GM12878 (cell line): ENCODE measurements around the gene TGM2. TPM values are rescaled to one million over a fixed set of nuclear protein-coding genes. Genes with fewer than 3 reads are reported as not detected.

ENCODE experiments used
- ATAC-seq: fragments of 200-7000 bp; cut with Tn5 transposase; 3 replicates; pipeline ENCODE4 v1.9.1; 2020; ENCODE audit warnings: mild to moderate bottlenecking, moderate library complexity
- BruUV-seq: library from RNA; stranded (reverse); fragments of 400-500 nt; replicated peaks from 2 replicates; lab custom pipeline; 2021; lab: Mats Ljungman, UMichigan
- CTCF ChIA-PET: fragments of 300-600 bp; sonication (Branson Sonifier 250); formaldehyde crosslinking; extraction: SDS; loops from one replicate; lab custom pipeline; 2021; ENCODE audit warnings: inconsistent platforms; lab: Yijun Ruan, JAX
- POLR2A ChIA-PET: fragments of 350-600 bp; formaldehyde crosslinking; extraction: SDS; loops from one replicate; lab custom pipeline; 2021; ENCODE audit warnings: inconsistent platforms; lab: Charles Lee
- RAD21 ChIA-PET: fragments of 300-600 bp; sonication (Branson Sonifier 250); formaldehyde crosslinking; loops from one replicate; lab custom pipeline; 2023; ENCODE audit warnings: antibody characterized with exemption; ENCODE audit not compliant: unreplicated experiment; lab: Charles Lee
- SMC1A ChIA-PET: fragments of 300-600 bp; sonication (Branson Sonifier 250); formaldehyde crosslinking; loops from one replicate; lab custom pipeline; 2023; ENCODE audit not compliant: unreplicated experiment, uncharacterized antibody; lab: Charles Lee
- DNase-seq: peaks from one replicate; pipeline ENCODE4 v3.0.0-alpha.2; 2011; ENCODE audit warnings: low read depth, low spot score
- FAIRE-seq: peaks from 3 replicates; lab custom pipeline; 2011; peaks lifted over from hg19 to GRCh38; lab: Jason Lieb, UNC
- H2AFZ ChIP-seq: 2 replicates; pipeline ENCODE4 v1.6.0; 2011; ENCODE audit warnings: low read depth, low read length, control low read depth; ENCODE audit not compliant: control insufficient read depth
- H3K27ac ChIP-seq: 2 replicates; pipeline ENCODE4 v1.5.1; 2011; ENCODE audit warnings: control low read depth; ENCODE audit not compliant: control insufficient read depth, insufficient read depth
- H3K27me3 ChIP-seq, 2 experiments: replicated peaks in 1 of 2; 2 replicates each; pipeline versions ENCODE4 v1.6.0 to v1.6.1; 2011; ENCODE audit warnings: low read length in 1 of 2; ENCODE audit not compliant: control insufficient read depth in 2 of 2, insufficient read depth in 2 of 2
- H3K36me3 ChIP-seq, 2 experiments: 2 replicates each; pipeline ENCODE4 v1.5.1; 2011; ENCODE audit warnings: low read length in 1 of 2; ENCODE audit not compliant: control insufficient read depth in 2 of 2, insufficient read depth in 2 of 2
- H3K4me1 ChIP-seq: 2 replicates; pipeline ENCODE4 v1.6.1; 2011; ENCODE audit warnings: mild to moderate bottlenecking, low read length, moderate library complexity, mixed read lengths; ENCODE audit not compliant: control insufficient read depth, insufficient read depth
- H3K4me2 ChIP-seq: 2 replicates; pipeline ENCODE4 v1.6.0; 2011; ENCODE audit warnings: control low read depth; ENCODE audit not compliant: control insufficient read depth, insufficient read depth
- H3K4me3 ChIP-seq: fragments of 200-600 bp; sonication (generic); 2 replicates; pipeline ENCODE4 v1.5.1; 2016
- H3K79me2 ChIP-seq: 2 replicates; pipeline ENCODE4 v1.6.0; 2011; ENCODE audit warnings: low read length; ENCODE audit not compliant: control insufficient read depth, insufficient read depth
- H3K9ac ChIP-seq: 2 replicates; pipeline ENCODE4 v1.8.0; 2011; ENCODE audit warnings: low read length, control low read depth, mixed read lengths; ENCODE audit not compliant: control insufficient read depth, insufficient read depth
- H3K9me3 ChIP-seq: replicated peaks from 3 replicates; pipeline ENCODE4 v1.5.1; 2011; ENCODE audit warnings: mild to moderate bottlenecking, low read length; ENCODE audit not compliant: control insufficient read depth, insufficient read depth
- H4K20me1 ChIP-seq: 2 replicates; pipeline ENCODE4 v1.6.0; 2011; ENCODE audit not compliant: control insufficient read depth, insufficient read depth
- ATF7 ChIP-seq: fragments of 450-650 bp; IDR thresholded peaks from 2 replicates; pipeline ENCODE4 v1.6.1; 2016; ENCODE audit warnings: low read depth, mild to moderate bottlenecking
- CEBPB ChIP-seq, 2 experiments: fragments of 150-350 bp in 1 of 2; IDR thresholded peaks; 2 replicates each; pipeline ENCODE4 v1.6.1; 2012 to 2014; ENCODE audit warnings: low read depth in 2 of 2, low read length in 2 of 2, borderline replicate concordance in 1 of 2, inconsistent platforms in 1 of 2
- CREM ChIP-seq: IDR thresholded peaks from 2 replicates; pipeline ENCODE4 v1.6.1; 2014; ENCODE audit warnings: antibody characterized with exemption, low read depth
- DPF2 ChIP-seq: fragments of 450-650 bp; IDR thresholded peaks from 2 replicates; pipeline ENCODE4 v1.6.1; 2017; ENCODE audit warnings: mild to moderate bottlenecking
- NR2C1 ChIP-seq: fragments of 450-650 bp; IDR thresholded peaks from 2 replicates; pipeline ENCODE4 v1.6.1; 2017; ENCODE audit warnings: antibody characterized with exemption, mild to moderate bottlenecking, moderate library complexity
- NR2F1 ChIP-seq: fragments of 450-650 bp; conservative IDR thresholded peaks from 2 replicates; pipeline ENCODE4 v1.6.1; 2017; ENCODE audit warnings: mild to moderate bottlenecking
- RAD21 ChIP-seq: IDR thresholded peaks from 2 replicates; pipeline ENCODE4 v1.6.1; 2011; ENCODE audit warnings: mild to moderate bottlenecking, low read depth, low read length, moderate library complexity; ENCODE audit not compliant: insufficient read depth
- RAD51 ChIP-seq: fragments of 450-650 bp; IDR thresholded peaks from 2 replicates; pipeline ENCODE4 v1.6.1; 2016; ENCODE audit warnings: moderate library complexity, mild to moderate bottlenecking, inconsistent platforms
- RELB ChIP-seq: fragments of 450-650 bp; IDR thresholded peaks from 2 replicates; pipeline ENCODE4 v1.6.1; 2017; ENCODE audit warnings: low read depth, mild to moderate bottlenecking, moderate library complexity
- RFX5 ChIP-seq: IDR thresholded peaks from 2 replicates; pipeline ENCODE4 v1.6.1; 2011; ENCODE audit warnings: low read depth, low read length, improper control_type of control experiment
- TCF7 ChIP-seq: IDR thresholded peaks from 2 replicates; pipeline ENCODE4 v1.6.1; 2014; ENCODE audit warnings: antibody characterized with exemption, borderline replicate concordance
- USF2 ChIP-seq: IDR thresholded peaks from 2 replicates; pipeline ENCODE4 v1.6.1; 2011; ENCODE audit warnings: low read depth, low read length, improper control_type of control experiment, borderline replicate concordance
- YY1 ChIP-seq: IDR thresholded peaks from 2 replicates; pipeline ENCODE4 v1.6.1; 2011; ENCODE audit warnings: low read depth, mild to moderate bottlenecking, low read length
- ZNF622 ChIP-seq: fragments of 450-650 bp; IDR thresholded peaks from 2 replicates; pipeline ENCODE4 v1.6.1; 2017; ENCODE audit warnings: mild to moderate bottlenecking, inconsistent platforms
- WGBS: methylation state at CpG from one replicate; pipeline ENCODE4 v1.1.6; 2016; ENCODE audit warnings: low lambda C conversion rate; ENCODE audit not compliant: insufficient replicate concordance, insufficient coverage; ENCODE audit errors: missing lambda C conversion rate; 5-methylcytosine and 5-hydroxymethylcytosine counted together
- in situ Hi-C: fragments of 300-500 bp; cut with MboI; formaldehyde crosslinking; loops from 9 replicates; pipeline ENCODE4 v1.14.3; 2018; ENCODE audit warnings: mixed read lengths
- intact Hi-C: fragments of 100-400 bp; cut with micrococcal nuclease; formaldehyde crosslinking; loops from one replicate; pipeline ENCODE4 v1.14.2; 2022; ENCODE audit not compliant: unreplicated experiment
- polyA plus RNA-seq, 11 experiments: library from polyadenylated mRNA; depleted of rRNA in 4 of 11; unstranded in 6 of 11; stranded (reverse) in 5 of 11; fragments of >200 nt; fragmentation: Nextera tagmentation in 4 of 11; fragmentation: Illumina TruSeq in 1 of 11; extraction: Ambion mirVana in 4 of 11; extraction: Trizol in 1 of 11; gene quantifications; 1 replicate in 1 of 11; 2 replicates in 10 of 11; pipeline versions ENCODE4 v1.2.1 to v1.2.3, GENCODE V29; 2011 to 2016; ENCODE audit warnings: inconsistent platforms in 2 of 11, missing spikeins in 2 of 11, low read depth in 1 of 11
- total RNA-seq, 4 experiments: library from RNA; depleted of rRNA in 3 of 4; stranded (reverse); fragments of >200 nt in 3 of 4; fragmentation: Illumina TruSeq in 1 of 4; extraction: Trizol in 1 of 4; gene quantifications; 2 replicates each; pipeline versions ENCODE4 v1.2.1 to v1.2.3, GENCODE V29; 2013 to 2021

Gene TGM2
- total and polyA plus RNA-seq, 10 of the 15 experiments (the other 5 are each of a cell fraction or from before 2014, with no cell fraction given) = 0.11 to 1.9 (median 0.51) TPM

DNA sequence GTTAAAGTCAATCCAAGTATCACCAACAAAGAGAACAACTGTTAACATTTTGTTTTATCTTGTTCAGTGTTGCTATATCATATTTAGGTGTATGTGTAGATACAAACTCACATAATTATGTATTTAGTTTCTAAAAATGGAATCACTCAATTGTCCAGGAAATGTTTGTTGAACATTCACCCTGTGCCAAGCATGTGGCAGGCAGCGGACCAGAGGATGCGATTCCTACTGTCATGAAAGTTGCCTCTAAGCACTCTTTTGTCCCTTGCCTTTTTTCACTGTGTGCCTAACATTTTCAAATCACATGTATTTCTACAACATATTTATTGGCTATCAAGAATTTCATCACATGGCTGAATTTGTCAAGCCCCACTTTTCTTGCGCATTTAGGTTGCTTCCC, 16.9 kb upstream of the TGM2 start:
- 100% methylated on average over 3 of the region's 3 CpGs for WGBS
- Histone ChIP-seq H3K27me3 (no peaks in the 10 kb centered on the region; a peak in 1 of 4 replicates), H3K9me3 (no peaks in the 10 kb centered on the region), H3K79me2 (no peaks in the 10 kb centered on the region), H4K20me1 (no peaks in the 10 kb centered on the region), H3K4me3 (no peak overlapping the region), H2AFZ (no peak overlapping the region), H3K9ac (no peak overlapping the region), H3K27ac (no peak overlapping the region), H3K4me2 (no peak overlapping the region)
- FAIRE-seq (no peak), ATAC-seq (no peak)
- RAD21 ChIA-PET = interaction anchor here (0.8 kb wide), 1 partner anchor 19 kb away, joined by 3 read pairs; no protein-coding TSS in a partner anchor
- CTCF ChIA-PET = interaction anchor here (1.0 to 1.9 kb wide), 4 partner anchors 15 to 124 kb away, joined by 3 to 12 read pairs (median 4); no protein-coding TSS in a partner anchor
- BruUV-seq = no TSS peak
- SMC1A ChIA-PET = interaction anchor here (1.0 to 1.6 kb wide), 2 partner anchors 120 to 123 kb away, joined by 3 to 6 read pairs; no protein-coding TSS in a partner anchor
- POLR2A ChIA-PET = no interaction called here
- TF ChIP-seq ZNF622 = no peak
- TF ChIP-seq YY1 = no peak
- TF ChIP-seq RFX5 = no peak
- no peak for TF ChIP-seq USF2
- TF ChIP-seq, all 136 proteins: peak for 0
- Histone ChIP-seq H3K36me3 (no peaks in the 10 kb centered on the region), H3K4me1 (peaks cover 6% of the 10 kb centered on the region)
- in situ Hi-C loops (no loop called here), intact Hi-C loops (no loop called here)
- DNase-seq = no peak

GRCh38 chr20:38181207-38181801, 16.2 kb upstream of the TGM2 start:
- no peak overlapping the region for H3K4me3 ChIP-seq
- DNase-seq (peak; percentile 62), ATAC-seq (peak; percentile 97), FAIRE-seq (peak; percentile 18)
- peak overlapping the region; percentile 34; the same call in 1 of the 2 replicates for H3K4me2 ChIP-seq
- H3K9ac ChIP-seq = no peak overlapping the region
- no peaks in the 10 kb centered on the region for H3K36me3 ChIP-seq
- no peak overlapping the region for H2AFZ ChIP-seq
- CTCF ChIA-PET = interaction anchor here (1.1 to 1.9 kb wide), 3 partner anchors 14 to 108 kb away, joined by 4 to 12 read pairs (median 5); no protein-coding TSS in a partner anchor
- H3K27ac ChIP-seq = no peak overlapping the region
- H3K79me2 ChIP-seq = no peaks in the 10 kb centered on the region
- BruUV-seq = no TSS peak
- H3K9me3 ChIP-seq = no peaks in the 10 kb centered on the region
- no peaks in the 10 kb centered on the region for H4K20me1 ChIP-seq
- no peaks in the 10 kb centered on the region; a peak in 1 of 4 replicates for H3K27me3 ChIP-seq
- in situ Hi-C loops = no loop called here
- RAD21 ChIA-PET = interaction anchor here (0.8 to 1.4 kb wide), 4 partner anchors 19 to 123 kb away, joined by 3 to 4 read pairs (median 4); no protein-coding TSS in a partner anchor
- H3K4me1 ChIP-seq = peaks cover 6% of the 10 kb centered on the region
- intact Hi-C loops = no loop called here
- POLR2A ChIA-PET = interaction anchor here (0.8 kb wide), 1 partner anchor 111 kb away, joined by 5 read pairs; no protein-coding TSS in a partner anchor
- 37% methylated on average over 7 of the region's 7 CpGs for WGBS
- SMC1A ChIA-PET = interaction anchor here (0.7 to 1.6 kb wide), 5 partner anchors 26 to 122 kb away, joined by 3 to 6 read pairs (median 3); no protein-coding TSS in a partner anchor
- TF ChIP-seq DPF2 = 0 out of 2 replicates have a peak, but pooled peaks have one; percentile 30
- TF ChIP-seq RAD21 = no peak
- TF ChIP-seq RELB = peak; percentile 63; the same call in 1 of the 2 replicates
- no peak for TF ChIP-seq CEBPB (IDR thresholded peaks at IDR 0.05; ENCODE audit: borderline replicate concordance in 1 of 2, low read depth in 2 of 2, low read length in 2 of 2)
- TF ChIP-seq NR2C1 = peak; percentile 54; the same call in 1 of the 2 replicates
- TF ChIP-seq ATF7 = peak; percentile 76
- peak; percentile 86 for TF ChIP-seq TCF7
- TF ChIP-seq CREM = 0 out of 2 replicates have a peak, but pooled peaks have one; percentile 46
- no peak for TF ChIP-seq RAD51
- TF ChIP-seq NR2F1 = peak; percentile 98
